Right kidney (tissue), 1 donor: Measurements from ENCODE around the gene ABHD12.
"Not testable (repeated sequence)": the region's sequence is repeated elsewhere in the genome, so short reads cannot be mapped to it uniquely, and the experiment has no call there.

Experiments
- DNase-seq: peaks from one replicate; pipeline ENCODE4 v3.0.0-alpha.2; 2016

ABHD12 gene

DNA sequence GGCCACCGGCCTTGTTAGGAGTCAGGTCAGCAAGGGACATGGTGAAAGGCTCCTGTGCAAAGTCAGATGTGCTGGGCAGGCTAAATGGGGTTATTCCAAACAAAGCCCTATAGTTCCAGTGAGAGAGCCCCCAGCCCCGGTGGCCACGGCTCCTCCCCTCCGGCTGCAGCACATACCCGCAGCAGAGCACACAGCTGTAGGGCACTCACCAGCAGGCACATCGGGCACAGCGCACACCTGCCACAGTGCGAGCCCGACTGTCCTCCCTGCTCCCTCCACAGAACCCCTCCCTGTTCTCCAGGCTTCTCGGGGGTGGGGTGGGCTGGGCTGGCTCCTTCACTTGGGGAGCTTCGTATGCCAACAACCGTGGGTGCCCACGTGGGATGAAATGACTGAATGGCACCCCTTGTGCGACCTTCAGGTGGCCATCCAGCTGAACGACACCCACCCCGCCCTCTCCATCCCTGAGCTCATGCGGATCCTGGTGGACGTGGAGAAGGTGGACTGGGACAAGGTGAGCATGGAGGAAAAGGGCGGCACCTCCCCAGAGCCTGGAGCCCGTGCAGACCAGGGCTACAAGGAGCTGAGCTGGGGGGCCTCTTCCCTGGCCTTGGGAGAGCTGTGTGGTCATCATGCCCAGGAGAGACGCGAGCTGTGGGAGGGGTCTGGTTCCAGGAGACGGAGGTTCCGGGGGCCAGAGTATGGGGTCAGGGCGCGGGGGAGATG is 111.8 kb downstream of the ABHD12 start:
- no peak for DNase-seq

DNA sequence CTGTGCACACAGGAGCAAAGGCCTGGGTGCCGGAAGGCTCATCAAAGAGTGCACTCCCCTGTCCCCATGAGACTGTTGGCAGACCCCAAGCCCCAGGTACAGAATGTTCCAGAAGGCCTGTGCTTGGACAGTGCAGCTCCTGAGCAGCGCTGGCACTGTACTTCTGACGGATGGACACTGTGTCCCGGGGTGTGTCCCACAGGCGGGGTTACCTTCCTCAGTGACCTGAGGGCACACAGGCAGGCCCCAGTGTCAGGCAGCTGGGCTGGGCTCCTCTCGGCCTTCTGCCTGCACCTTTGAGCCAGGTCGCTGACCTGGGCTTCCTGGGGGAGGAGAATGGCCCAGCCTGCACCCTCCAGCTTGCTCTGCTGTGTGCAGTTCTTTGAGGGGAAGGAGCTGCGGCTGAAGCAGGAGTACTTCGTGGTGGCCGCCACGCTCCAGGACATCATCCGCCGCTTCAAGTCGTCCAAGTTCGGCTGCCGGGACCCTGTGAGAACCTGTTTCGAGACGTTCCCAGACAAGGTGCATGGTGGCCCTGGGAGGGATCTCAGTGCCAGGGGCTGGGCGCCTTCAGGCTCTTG is 112.6 kb downstream of the ABHD12 start:
- no peak for DNase-seq

- DNase-seq: no peak
These were observed 113.4 kb downstream of the ABHD12 start for GRCh38 chr20:25277051-25277801.

DNA sequence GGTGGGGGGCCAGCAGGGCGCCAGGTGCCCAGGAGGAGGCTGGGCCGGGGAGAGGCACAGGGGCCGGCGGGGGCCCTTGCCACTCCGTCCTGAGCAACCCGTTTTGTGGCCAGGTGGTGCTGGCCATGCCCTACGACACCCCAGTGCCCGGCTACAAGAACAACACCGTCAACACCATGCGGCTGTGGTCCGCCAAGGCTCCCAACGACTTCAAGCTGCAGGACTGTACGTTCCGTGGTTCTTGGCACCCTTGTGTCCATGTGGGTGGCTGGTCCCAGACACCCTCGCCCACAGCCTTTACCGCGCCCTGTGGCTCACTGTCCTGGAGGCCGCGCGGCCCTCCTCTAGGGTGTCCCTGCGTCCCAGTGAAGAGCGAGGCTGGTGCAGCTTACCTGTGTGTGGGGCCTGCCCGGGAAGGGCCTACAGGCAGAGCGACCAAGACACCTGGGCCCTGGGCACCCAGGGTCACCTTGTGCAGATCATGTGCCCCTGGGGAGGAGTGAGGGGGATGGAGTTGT is 114.0 kb downstream of the ABHD12 start:
- no peak for DNase-seq

DNA sequence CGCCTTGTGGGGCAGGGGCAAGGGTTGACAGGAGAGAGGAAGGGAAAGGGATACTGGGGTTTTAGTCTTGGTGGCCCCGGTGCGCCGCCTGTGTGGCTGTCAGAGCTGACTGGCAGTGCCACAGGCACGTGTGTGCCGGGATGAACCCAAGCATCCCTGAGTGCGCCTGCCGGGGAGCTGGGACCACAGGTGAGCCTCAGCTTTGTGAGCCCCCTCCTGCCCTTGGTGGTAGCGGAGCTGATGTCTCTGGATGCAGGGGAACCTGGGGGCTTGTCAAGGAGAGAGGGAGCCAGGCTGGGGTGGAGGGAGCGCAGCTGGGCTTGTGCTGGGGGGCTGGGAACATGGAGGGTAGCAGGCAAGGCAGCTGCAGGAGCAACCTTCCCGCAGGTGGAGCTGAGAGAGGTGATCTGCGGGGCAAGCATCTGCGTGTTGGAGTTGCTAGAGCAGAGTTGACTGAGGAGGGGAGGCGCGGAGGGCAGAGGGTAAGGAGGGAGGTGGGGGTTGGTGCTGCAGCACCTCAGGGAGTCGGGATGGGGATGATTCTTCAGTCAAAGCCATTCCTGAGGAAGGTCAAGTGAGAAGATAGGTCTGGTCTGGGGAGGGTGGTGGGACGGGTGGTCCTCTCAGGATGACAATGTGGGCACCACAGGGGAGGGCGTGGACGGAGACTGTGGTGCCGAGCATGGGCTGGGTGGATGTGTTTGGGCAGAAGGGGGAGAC is 114.7 kb downstream of the ABHD12 start:
- DNase-seq: no peak

DNA sequence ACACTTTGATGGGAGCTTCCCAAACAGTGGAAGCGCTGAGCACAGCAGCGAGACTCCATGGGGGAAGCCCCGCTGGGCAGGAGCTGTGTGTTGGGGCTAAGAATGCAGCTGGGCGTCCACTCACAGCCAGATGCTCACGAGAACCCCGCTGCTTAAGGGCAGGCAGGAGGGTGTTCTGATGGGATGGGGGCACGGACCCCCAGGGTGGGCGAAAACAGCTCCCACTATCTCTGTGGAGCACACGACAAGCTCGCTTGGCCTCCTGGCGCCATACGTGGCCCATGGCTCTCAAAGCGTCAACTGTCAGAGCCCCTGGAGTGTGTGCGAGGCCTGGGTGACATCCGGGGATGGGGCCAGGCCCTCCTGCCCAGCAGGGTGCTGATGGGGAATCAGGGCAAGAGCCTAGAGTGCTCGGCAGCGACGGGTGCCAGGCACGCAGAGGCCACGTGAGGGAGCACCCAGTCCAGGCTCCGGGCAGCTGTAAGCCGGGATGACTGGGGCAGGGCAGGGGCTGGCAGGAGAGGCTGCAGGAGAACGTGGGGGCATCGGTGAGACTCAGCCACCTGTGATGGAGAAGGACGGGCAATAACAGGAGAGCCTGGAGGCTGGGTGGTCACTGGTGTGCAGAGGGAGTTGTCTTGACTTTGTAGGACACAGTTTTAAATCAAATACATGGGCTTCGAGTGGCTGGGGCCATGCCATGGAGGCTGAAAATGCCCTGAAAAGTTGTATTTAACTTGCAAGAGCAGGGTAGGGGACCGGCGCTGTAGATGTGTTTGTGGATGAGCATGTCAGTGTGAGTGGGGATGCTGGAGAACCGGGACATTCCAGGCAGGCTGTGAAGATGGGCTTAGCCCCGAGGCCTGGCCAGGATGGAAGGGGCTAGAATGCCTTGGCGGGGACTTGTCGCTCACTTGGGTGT is 115.5 kb downstream of the ABHD12 start:
- DNase-seq: no peak

GRCh38 chr20:25274481-25274880 is 116.2 kb downstream of the ABHD12 start:
- DNase-seq: no peak

DNA sequence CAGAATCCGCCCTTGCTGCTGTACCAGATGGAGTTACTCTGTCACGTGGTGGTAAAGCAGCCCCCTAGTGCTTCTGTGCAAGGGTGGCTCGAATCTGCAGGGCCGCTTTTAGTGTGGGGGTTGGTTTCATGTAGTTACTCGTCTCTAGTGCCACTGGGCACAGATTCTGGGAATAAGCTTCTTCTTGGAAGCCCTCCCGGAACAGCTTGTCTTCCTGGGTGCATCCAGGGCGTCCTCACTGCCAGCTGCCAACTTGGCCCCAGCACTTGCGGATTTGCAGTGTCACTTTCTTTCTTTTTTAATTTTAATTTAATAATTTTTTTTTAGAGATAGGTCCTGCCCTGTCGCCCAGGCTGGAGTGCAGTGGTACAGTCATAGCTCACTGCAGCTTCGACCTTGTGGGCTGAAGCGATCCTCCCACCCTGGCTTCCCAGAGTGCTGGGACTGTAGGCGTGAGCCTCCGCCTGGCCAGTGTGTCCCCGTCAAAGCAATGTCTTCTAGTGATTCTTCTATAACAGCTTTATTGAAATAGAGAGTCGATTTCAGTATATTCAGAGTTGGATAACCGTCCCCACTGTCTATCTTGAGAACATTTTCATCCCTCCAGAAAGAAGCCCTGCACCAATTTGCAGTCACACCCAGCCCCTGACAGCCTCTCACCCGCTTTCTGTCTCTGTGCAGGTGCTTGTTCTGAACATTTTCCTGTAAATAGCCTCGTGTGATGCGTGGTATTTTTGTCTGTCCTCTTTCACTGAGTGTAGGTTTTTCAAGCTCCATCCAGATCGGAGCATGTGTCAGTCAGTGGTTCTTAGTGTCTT is 116.9 kb downstream of the ABHD12 start:
- DNase-seq: no peak

- DNase-seq: no peak
These were observed 117.6 kb downstream of the ABHD12 start for GRCh38 chr20:25273046-25273445.

GRCh38 chr20:25272223-25273000 is 118.2 kb downstream of the ABHD12 start:
- DNase-seq: no peak

DNA sequence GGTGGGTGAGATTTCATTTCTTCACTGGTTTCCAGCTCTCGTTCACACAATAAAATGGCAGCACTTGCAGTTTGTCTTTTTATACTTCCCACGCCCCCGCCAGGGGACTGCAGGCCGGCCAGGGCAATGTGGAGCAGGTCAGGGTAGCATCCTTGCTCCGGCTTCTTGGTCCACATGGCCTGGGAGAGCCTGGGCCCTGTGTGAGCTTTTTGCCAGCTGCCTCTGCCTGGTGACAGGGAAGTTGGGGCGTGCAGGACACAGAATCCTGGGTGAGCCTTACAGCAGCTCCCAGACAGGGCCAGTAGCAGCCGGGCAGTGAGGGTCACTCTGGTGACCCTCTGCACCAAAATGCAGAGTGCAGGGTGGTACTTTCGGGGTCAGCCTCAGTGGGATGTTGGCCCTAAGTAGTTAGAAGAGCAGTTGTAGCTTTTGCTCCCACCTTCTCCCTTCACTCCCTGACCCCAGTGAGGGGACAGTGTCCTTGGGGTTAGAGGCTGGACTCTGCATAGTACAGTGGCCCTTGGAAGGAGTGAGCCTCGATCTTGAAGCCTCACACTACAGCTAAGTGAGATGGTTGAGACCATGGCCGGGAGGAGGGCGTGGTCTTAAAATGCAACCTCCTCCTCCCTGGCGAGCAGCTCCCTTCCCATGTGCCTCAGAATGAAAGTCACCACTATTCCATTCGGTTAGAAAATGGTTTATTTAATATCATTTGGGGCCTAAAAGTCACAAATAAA is 119.0 kb downstream of the ABHD12 start:
- no peak for DNase-seq

GRCh38 chr20:25270829-25271251 is 119.8 kb downstream of the ABHD12 start:
- DNase-seq: no peak

DNA sequence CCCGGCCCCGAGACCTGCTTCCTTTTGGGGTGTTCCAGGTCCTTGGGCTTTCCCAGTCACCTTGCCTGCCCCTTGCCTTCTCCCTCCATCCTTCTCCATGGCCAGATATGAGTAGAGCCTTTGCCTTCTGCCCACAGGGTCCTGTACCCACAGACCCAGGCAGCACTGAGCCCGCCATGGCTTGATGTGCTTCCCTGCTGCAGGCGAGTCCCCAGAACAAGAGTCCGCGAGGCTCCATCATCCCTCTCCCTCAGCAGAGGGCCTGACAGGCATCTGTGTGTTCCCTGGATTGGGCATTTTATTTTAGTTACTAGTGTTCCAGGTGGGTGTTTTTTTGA is 120.8 kb downstream of the ABHD12 start:
- no peak for DNase-seq

DNA sequence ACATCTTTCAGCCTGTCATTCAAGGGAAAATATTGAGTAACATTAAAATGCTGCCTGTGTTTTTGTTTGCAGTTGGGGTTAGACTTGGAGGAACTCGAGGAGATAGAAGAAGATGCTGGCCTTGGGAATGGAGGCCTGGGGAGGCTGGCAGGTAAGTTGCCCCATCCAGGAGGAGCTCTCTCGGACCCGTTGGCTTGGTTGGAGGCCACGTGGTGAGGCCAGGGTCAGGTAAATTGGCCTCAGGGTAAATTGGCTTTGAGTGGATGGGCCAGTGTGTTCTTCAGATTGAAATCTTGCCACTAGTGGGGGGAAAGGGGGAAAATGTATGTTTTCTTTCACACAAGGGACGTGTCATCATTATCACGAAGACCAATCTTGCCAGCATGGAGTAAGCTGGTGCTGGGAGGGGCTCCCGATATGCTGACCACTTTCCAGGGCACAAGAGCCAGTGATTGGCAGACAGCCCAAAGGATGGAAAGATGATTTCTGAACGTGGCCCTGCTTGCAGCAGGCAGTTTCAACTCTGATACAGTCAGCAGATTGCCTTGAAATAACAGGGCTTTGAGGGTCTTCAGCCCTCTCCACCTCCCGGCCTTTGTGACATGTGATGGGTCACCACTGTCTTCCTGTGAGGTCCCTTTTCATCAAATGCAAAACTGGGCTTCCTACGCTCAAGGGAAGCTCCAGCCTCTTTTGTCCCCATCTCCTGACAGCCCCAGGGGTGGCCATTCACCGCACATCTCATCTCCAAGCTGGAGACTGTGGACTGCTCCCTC is 121.4 kb downstream of the ABHD12 start:
- no peak for DNase-seq

- DNase-seq: not testable (repeated sequence)
These were observed 129.7 kb downstream of the ABHD12 start for GRCh38 chr20:25260770-25261437.

GRCh38 chr20:25259788-25260254 is 130.8 kb downstream of the ABHD12 start:
- DNase-seq: no peak

GRCh38 chr20:25259358-25259757 is 131.3 kb downstream of the ABHD12 start:
- DNase-seq: no peak

DNA sequence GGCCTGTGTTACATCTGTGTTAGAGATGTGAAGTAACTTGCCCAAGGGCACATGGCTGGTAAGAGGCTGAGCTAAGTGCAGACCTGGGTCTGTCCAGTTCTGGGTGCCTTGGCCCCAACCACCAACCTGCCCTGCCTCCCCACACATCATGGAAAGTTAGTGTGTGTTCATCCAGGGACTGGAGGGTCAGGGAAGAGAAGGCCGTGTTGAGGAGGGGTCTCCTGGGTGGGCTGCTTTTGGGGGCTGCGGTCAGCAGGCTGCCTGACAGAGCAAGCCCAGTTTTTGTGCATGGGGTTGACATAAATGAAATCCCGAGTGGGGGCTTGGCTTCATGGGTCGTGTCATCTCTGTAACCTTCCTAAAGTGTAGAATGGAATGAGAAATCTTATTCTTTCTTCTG is 131.8 kb downstream of the ABHD12 start:
- DNase-seq: no peak
